ENCODE results near the gene DDX11. TPM values are rescaled to one million over a fixed set of nuclear protein-coding genes. Genes with fewer than 3 reads are reported as not detected.
"Not testable (repeated sequence)": the region's sequence is repeated elsewhere in the genome, so short reads cannot be mapped to it uniquely, and the experiment has no call there.

DDX11 gene
- total RNA-seq, 1 donor from 2014 or later = 12.8 TPM

- DNase-seq (ENCODE audit: low read depth) = no peak
- FAIRE-seq = no peak
- Histone ChIP-seq H3K36me3 (ENCODE audit: insufficient read depth, low read length) (no peaks in the 10 kb centered on the region), H4K20me1 (ENCODE audit: insufficient read depth, low read length) (no peaks in the 10 kb centered on the region), H3K27me3 (ENCODE audit: insufficient read depth, low read length) (peaks cover 5% of the 10 kb centered on the region), H3K27ac (ENCODE audit: low read depth, low read length) (no peak overlapping the region), H3K9me3 (ENCODE audit: insufficient read depth, low read depth, low read length) (no peaks in the 10 kb centered on the region), H3K4me2 (ENCODE audit: low read length) (no peak overlapping the region), H3K4me3 (ENCODE audit: insufficient read depth, low read depth, low read length) (no peak overlapping the region), H3K9ac (ENCODE audit: low read length) (no peak overlapping the region), H3K79me2 (ENCODE audit: insufficient read depth, low read length) (no peaks in the 10 kb centered on the region), H3K4me1 (ENCODE audit: insufficient read depth, low read length) (peaks cover 1% of the 10 kb centered on the region), H2AFZ (ENCODE audit: low read depth, low read length) (no peak overlapping the region)
- no peak for TF ChIP-seq EZH2 (IDR thresholded peaks at IDR 0.05; ENCODE audit: insufficient read depth, low read length)
- TF ChIP-seq CTCF (IDR thresholded peaks at IDR 0.05; ENCODE audit: insufficient read depth, low read depth, low read length) = no peak
- Mint-ChIP-seq H3K27ac (ENCODE audit: unreplicated experiment) (no peak overlapping the region), H3K4me1 (ENCODE audit: low read depth, unreplicated experiment) (no peaks in the 10 kb centered on the region), H3K36me3 (ENCODE audit: low read depth, unreplicated experiment) (no peaks in the 10 kb centered on the region), H3K27me3 (ENCODE audit: low read depth, unreplicated experiment) (peaks cover 10% of the 10 kb centered on the region), H3K4me3 (ENCODE audit: unreplicated experiment) (no peak overlapping the region), H3K9me3 (ENCODE audit: unreplicated experiment) (no peaks in the 10 kb centered on the region)
Measured at GRCh38 chr12:31122481-31122880, 48.8 kb downstream of the DDX11 start.

- H3K36me3 Mint-ChIP-seq (ENCODE audit: low read depth, unreplicated experiment) = not testable (repeated sequence)
Measured at GRCh38 chr12:31124158-31124557, 50.5 kb downstream of the DDX11 start.

GRCh38 chr12:31125171-31125570, 51.5 kb downstream of the DDX11 start:
- not testable (repeated sequence) for H3K9ac ChIP-seq (ENCODE audit: low read length); H3K79me2 ChIP-seq (ENCODE audit: insufficient read depth, low read length); H3K36me3 Mint-ChIP-seq (ENCODE audit: low read depth, unreplicated experiment); H3K4me1 Mint-ChIP-seq (ENCODE audit: low read depth, unreplicated experiment); H3K9me3 ChIP-seq (ENCODE audit: insufficient read depth, low read depth, low read length); H3K27me3 ChIP-seq (ENCODE audit: insufficient read depth, low read length); H3K27ac Mint-ChIP-seq (ENCODE audit: unreplicated experiment); H3K27ac ChIP-seq (ENCODE audit: low read depth, low read length); H3K4me2 ChIP-seq (ENCODE audit: low read length); H3K9me3 Mint-ChIP-seq (ENCODE audit: unreplicated experiment); H3K36me3 ChIP-seq (ENCODE audit: insufficient read depth, low read length); H2AFZ ChIP-seq (ENCODE audit: low read depth, low read length); H3K4me1 ChIP-seq (ENCODE audit: insufficient read depth, low read length); H3K4me3 ChIP-seq (ENCODE audit: insufficient read depth, low read depth, low read length); DNase-seq (ENCODE audit: low read depth); H4K20me1 ChIP-seq (ENCODE audit: insufficient read depth, low read length); H3K27me3 Mint-ChIP-seq (ENCODE audit: low read depth, unreplicated experiment); H3K4me3 Mint-ChIP-seq (ENCODE audit: unreplicated experiment)
- peak; percentile 5 for FAIRE-seq

More at GRCh38 chr12:31124158-31124557, 50.5 kb downstream of the DDX11 start:
- H3K4me1 Mint-ChIP-seq (ENCODE audit: low read depth, unreplicated experiment); H3K9me3 ChIP-seq (ENCODE audit: insufficient read depth, low read depth, low read length); FAIRE-seq; H4K20me1 ChIP-seq (ENCODE audit: insufficient read depth, low read length); H3K36me3 ChIP-seq (ENCODE audit: insufficient read depth, low read length); DNase-seq (ENCODE audit: low read depth); H3K4me1 ChIP-seq (ENCODE audit: insufficient read depth, low read length); H3K27ac Mint-ChIP-seq (ENCODE audit: unreplicated experiment); H3K9me3 Mint-ChIP-seq (ENCODE audit: unreplicated experiment); H3K27me3 Mint-ChIP-seq (ENCODE audit: low read depth, unreplicated experiment); H2AFZ ChIP-seq (ENCODE audit: low read depth, low read length); H3K4me3 Mint-ChIP-seq (ENCODE audit: unreplicated experiment); H3K9ac ChIP-seq (ENCODE audit: low read length); H3K4me2 ChIP-seq (ENCODE audit: low read length); H3K4me3 ChIP-seq (ENCODE audit: insufficient read depth, low read depth, low read length); H3K79me2 ChIP-seq (ENCODE audit: insufficient read depth, low read length); H3K27me3 ChIP-seq (ENCODE audit: insufficient read depth, low read length); H3K27ac ChIP-seq (ENCODE audit: low read depth, low read length): not testable (repeated sequence)

GRCh38 chr12:31127209-31127848, 53.7 kb downstream of the DDX11 start:
- H3K4me2 ChIP-seq (ENCODE audit: low read length); H3K27ac ChIP-seq (ENCODE audit: low read depth, low read length); H3K9ac ChIP-seq (ENCODE audit: low read length); H3K4me3 Mint-ChIP-seq (ENCODE audit: unreplicated experiment); H3K9me3 Mint-ChIP-seq (ENCODE audit: unreplicated experiment); H3K4me1 Mint-ChIP-seq (ENCODE audit: low read depth, unreplicated experiment); H3K36me3 ChIP-seq (ENCODE audit: insufficient read depth, low read length); DNase-seq (ENCODE audit: low read depth); H4K20me1 ChIP-seq (ENCODE audit: insufficient read depth, low read length); H3K4me1 ChIP-seq (ENCODE audit: insufficient read depth, low read length); FAIRE-seq; H2AFZ ChIP-seq (ENCODE audit: low read depth, low read length); H3K27me3 ChIP-seq (ENCODE audit: insufficient read depth, low read length); H3K79me2 ChIP-seq (ENCODE audit: insufficient read depth, low read length); H3K9me3 ChIP-seq (ENCODE audit: insufficient read depth, low read depth, low read length); H3K27me3 Mint-ChIP-seq (ENCODE audit: low read depth, unreplicated experiment); H3K4me3 ChIP-seq (ENCODE audit: insufficient read depth, low read depth, low read length); H3K27ac Mint-ChIP-seq (ENCODE audit: unreplicated experiment); H3K36me3 Mint-ChIP-seq (ENCODE audit: low read depth, unreplicated experiment): not testable (repeated sequence)

GRCh38 chr12:31136581-31136980, 62.9 kb downstream of the DDX11 start:
- not testable (repeated sequence) for FAIRE-seq; H3K9ac ChIP-seq (ENCODE audit: low read length); H3K27ac ChIP-seq (ENCODE audit: low read depth, low read length); H3K4me1 ChIP-seq (ENCODE audit: insufficient read depth, low read length); H3K27me3 ChIP-seq (ENCODE audit: insufficient read depth, low read length); H3K9me3 Mint-ChIP-seq (ENCODE audit: unreplicated experiment); H3K4me3 Mint-ChIP-seq (ENCODE audit: unreplicated experiment); H4K20me1 ChIP-seq (ENCODE audit: insufficient read depth, low read length); H3K27ac Mint-ChIP-seq (ENCODE audit: unreplicated experiment); H3K4me3 ChIP-seq (ENCODE audit: insufficient read depth, low read depth, low read length); H3K79me2 ChIP-seq (ENCODE audit: insufficient read depth, low read length); H3K4me1 Mint-ChIP-seq (ENCODE audit: low read depth, unreplicated experiment); H3K4me2 ChIP-seq (ENCODE audit: low read length); H3K36me3 ChIP-seq (ENCODE audit: insufficient read depth, low read length); H2AFZ ChIP-seq (ENCODE audit: low read depth, low read length); H3K9me3 ChIP-seq (ENCODE audit: insufficient read depth, low read depth, low read length); H3K27me3 Mint-ChIP-seq (ENCODE audit: low read depth, unreplicated experiment); DNase-seq (ENCODE audit: low read depth); H3K36me3 Mint-ChIP-seq (ENCODE audit: low read depth, unreplicated experiment)

All from astrocyte (in vitro differentiated cells and primary cell).